Measurements from ENCODE around the gene SERPINB2. TPM values are rescaled to one million over a fixed set of nuclear protein-coding genes. Genes with fewer than 3 reads are reported as not detected.

Gene SERPINB2, protein sequence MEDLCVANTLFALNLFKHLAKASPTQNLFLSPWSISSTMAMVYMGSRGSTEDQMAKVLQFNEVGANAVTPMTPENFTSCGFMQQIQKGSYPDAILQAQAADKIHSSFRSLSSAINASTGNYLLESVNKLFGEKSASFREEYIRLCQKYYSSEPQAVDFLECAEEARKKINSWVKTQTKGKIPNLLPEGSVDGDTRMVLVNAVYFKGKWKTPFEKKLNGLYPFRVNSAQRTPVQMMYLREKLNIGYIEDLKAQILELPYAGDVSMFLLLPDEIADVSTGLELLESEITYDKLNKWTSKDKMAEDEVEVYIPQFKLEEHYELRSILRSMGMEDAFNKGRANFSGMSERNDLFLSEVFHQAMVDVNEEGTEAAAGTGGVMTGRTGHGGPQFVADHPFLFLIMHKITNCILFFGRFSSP
- polyA plus RNA-seq (2014; cell fraction: cytosol; rRNA removed) = not detected in 2 replicates
- not detected in 2 replicates for polyA plus RNA-seq (2014; cell fraction: nucleus; rRNA removed)

DNA sequence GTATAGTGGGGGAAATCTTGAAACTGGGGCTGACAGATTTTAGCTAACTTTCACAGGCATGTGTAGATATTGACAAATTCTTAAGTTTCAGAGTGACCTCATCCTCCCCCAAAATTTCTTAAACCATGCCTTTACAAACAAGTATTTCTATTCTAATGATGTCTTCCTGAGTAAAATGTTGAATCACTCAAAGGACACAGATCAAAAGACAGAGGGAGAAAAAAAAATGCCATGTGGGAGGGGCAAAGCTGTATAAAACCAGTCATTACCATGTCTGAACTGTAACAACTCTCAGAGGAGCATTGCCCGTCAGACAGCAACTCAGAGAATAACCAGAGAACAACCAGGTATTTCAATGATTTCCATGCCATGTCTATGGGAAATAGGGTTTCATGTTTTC lies at the start of gene SERPINB2:
Gene SERPINB2 (plus strand): TSS at position 282 of the 400 bp plus-strand sequence. CDS start 3,740 bp downstream, outside the sequence.
- DNase-seq (ENCODE audit: low spot score) = no peak

DNA sequence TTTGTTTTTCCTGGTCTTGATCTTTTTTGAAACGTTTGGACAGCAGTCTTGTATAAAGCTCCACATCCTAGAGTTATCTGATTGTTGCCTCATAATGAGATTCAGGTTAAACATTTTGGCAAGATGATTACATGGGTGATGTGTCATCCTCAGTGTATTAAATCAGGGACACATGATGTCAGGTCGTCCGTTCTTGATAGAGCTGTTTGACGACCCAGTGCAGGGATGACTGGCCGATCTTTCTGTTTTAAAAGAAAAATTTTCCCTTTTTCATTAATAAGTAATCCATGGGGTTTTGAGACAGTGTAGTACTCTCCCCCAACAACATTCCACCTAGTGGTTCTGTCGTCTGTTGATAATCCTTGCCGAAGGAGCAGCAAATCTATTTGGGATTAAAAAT lies 44.5 kb upstream of the SERPINB2 start:
- DNase-seq (ENCODE audit: low spot score) = no peak

DNA sequence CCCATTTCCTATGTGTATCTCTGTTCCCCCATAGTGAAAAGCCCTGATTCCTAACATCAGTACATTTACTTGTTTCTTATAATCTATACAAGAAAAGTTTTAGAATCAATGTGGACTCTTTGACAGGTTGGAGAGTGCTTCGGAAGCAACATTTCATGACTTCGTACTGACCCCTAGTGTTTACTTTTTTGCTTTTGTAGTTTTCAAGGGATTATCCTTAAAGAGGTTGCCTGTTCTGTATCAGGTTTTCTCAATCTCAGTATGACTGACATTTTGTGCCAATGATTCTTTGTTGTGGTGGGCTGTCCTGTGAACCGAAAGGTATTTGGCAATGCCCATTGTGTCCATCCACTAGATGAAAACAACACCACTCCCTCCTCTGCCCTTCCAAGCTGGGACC lies 43.3 kb upstream of the SERPINB2 start:
- peak; percentile 3 for DNase-seq (ENCODE audit: low spot score)

DNA sequence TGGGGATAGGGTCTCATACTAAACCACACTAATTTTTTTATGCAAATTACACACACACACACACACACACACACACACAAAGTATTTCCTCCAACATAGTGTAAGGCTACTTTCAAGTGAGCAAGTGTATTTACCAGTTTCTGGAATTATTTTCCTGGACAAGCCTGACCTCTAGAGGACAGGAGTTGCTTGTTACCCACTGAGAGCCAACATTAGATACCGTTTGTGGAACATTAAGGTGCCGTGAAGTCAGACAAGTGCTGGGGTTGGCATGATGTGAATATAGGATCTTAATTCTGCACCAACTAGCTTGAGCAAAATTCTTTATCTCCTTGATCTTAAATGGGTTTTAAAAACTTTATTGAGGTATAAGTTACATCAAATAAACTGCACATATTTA lies 39.3 kb upstream of the SERPINB2 start:
- DNase-seq (ENCODE audit: low spot score) = peak; percentile 40

DNA sequence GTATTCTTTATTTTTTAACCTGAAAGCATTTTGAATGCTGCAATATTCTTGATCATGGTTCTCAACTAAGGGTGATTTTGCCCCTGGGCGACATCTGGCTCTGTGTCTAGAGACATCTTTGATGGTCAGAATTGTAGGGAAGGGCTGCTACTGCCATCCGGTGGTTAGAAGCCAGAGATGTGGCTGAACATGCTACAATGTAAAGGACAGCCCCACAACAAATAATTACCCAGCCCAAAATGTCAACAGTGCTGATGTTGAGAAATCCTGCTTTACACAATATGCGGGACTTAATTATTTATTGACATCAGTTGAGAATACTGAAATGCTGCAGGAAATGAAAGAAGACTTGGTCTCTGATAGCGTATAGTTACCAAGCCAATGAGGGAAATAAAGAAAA lies 37.5 kb upstream of the SERPINB2 start:
- peak; percentile 5 for DNase-seq (ENCODE audit: low spot score)

DNA sequence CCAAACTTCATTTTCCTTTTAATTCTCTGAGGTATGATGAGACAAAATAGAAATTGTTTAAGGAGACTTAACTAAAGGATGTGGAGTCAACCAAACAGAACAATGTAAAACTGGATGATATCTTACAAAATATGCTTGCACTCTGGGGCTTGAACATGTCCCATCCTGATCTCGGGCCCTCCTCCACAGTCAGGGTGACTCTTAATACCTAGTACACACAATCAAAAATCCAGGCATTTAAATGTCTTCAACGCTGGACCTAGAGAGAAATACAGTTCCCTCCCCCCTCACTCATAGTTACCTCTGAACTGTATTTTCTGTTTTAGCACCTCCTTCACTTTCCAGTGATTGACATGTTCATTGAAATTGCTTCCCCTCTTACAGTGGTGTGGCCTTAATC lies 36.9 kb upstream of the SERPINB2 start:
- no peak for DNase-seq (ENCODE audit: low spot score)

DNA sequence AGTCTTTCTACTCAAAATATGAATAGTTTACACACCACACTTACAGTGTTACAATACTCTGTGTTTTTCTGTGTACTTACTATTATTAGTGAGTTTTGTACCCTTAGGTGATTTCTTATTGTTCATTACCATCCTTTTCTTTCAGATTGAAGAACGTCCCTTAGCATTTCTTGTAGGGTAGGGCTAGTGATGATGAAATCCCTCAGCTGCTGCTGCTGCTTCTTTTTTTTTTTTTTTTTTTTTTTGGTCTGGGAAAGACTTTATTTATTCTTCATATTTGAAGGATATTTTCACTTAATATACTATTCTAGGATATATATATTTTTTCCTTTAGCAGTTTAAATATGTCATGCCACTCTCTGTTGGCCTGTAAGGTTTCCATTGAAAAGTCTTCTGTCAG lies 29.0 kb upstream of the SERPINB2 start:
- DNase-seq (ENCODE audit: low spot score) = no peak

DNA sequence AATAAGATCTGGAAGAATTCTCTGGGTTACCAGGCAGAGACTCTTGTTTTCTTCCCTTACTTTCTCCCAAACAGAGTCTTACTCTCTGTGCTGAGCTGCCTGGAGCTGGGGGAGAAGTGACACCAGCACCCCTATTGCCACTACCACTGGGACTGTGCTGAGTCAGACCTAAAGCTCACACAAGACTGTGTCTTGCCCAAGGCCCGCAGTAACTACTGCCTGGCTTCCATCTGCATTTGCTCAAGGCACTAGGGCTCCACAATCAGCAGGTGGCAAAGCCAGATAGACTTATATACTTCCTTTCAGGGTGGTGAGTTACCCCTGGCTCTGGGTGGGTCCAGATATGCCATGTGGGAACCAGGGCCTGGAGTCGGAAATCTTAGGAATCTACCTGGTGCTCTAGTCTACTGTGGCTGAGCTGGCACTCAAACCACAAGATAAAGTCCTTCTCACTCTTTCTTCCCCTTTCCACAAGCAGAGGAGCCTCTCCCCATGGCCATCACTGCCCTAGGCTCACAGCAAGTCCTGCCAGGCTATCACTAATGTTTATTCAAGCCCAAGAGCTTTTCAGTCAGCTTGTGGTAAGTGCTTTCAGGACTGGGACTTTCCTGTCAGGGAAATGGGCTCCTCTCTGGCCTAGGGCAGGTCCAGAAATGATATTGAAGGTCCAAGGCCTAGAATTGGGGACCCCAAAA lies 27.6 kb upstream of the SERPINB2 start:
- DNase-seq (ENCODE audit: low spot score) = no peak

DNA sequence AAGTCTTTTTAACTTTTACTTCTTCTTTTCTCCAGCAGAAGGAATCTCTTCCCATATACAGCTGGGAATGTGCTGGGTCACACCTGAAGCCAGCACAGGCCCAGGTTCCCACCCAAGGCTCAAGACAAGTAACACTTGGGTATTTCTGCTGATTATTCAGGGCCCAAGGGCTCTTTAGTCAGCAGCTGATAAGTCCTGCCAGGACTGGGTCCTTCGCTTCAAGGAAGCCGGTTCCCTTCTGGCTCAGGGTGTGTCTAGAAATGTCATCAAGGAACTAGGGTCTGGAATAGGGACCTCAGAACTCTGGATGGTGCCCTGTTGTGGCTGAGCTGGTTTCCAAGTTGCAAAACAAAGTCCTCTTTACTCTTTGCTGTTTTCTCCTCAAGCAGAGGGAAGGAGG lies 27.0 kb upstream of the SERPINB2 start:
- no peak for DNase-seq (ENCODE audit: low spot score)

DNA sequence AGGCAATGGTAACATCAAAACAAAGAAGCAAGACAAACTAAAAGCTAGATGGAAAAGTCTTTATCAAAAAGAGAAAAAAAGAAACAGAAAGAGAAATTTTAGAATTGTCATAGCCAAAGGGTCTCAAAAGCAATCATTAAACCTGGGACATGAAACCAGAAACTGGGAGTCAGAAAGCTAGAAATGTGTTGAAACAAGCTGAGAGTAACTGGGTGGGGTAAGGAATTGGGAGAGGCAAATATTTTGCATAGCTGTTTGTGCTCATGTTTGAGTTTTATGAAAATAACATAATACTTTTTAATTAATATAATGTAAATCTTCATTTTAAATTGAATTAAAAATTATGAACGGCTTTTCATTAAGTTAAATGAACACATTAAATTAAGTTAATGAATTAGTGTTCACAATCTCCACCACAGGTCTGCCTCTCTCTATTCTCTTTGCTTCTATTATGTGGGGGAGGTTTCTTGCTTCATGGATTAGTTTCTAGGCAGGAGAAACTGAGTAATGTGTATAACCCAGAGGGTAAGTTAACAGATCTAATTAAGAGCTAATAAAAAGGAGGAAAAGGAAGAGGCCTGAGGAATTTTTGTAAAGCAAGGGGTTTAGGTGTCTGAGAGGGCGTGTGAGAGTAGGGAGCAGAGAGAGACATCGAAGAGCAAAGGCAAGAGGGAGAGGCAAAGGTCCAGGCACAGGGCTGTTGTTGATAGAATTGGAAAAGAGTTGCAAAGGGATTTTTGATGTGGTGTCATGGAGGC lies 20.0 kb upstream of the SERPINB2 start:
- no peak for DNase-seq (ENCODE audit: low spot score)

DNA sequence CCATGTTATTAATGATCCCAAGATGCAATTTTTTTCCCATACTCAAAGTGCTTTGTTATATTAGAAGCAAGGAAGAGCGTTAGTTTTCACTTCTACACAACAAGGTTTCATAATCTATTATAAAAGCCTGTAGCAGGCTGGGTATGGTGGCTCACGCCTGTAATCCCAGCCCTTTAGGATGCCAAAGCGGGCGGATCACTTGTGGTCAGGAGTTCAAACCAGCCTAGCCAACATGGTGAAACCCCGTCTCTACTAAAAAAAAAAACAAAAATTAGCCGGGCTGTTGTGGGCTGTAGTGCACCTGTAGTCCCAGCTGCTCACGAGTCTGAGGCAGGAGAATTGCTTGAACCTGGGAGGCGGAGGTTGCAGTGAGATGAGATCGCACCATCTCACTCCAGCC lies 19.0 kb upstream of the SERPINB2 start:
- no peak for DNase-seq (ENCODE audit: low spot score)

DNA sequence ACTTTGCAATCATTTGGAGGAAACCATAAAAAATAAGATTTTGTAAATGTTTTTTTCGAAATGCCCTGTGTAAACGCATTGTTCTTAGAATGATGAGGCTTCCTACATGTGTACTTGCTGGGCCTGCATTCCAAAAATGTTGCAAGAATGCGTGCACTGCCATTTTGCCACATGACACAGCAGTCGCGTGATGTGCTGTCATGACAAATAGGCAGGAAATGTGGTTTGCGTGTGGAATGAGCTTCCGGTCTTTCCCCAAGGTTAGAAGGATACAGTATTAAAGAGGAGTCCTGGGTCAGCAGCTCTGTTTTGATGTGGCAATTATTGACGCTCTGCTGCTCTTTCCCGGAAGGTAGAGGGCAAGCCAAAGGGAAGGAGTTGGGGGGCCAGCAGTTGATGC lies 18.1 kb upstream of the SERPINB2 start:
- DNase-seq (ENCODE audit: low spot score) = no peak

DNA sequence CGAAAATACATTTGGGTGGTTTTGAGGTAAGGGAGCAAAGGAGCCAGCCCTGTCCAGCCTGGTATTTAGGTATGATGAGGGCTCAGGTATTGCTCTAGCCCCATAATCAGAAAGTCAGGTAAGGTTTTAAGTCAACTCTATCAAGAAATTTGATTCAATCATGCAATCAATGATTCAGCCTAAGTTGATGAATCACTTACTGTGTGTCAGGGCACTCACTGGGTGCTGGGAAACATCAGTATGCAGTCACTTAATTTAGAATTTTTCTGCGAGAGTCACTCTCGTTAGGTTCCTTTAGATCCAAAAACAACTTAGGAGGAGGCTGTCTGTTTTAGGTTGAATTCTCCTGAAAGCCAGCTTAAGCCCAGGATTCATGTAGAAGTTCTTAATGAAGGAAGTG lies 17.7 kb upstream of the SERPINB2 start:
- no peak for DNase-seq (ENCODE audit: low spot score)

DNA sequence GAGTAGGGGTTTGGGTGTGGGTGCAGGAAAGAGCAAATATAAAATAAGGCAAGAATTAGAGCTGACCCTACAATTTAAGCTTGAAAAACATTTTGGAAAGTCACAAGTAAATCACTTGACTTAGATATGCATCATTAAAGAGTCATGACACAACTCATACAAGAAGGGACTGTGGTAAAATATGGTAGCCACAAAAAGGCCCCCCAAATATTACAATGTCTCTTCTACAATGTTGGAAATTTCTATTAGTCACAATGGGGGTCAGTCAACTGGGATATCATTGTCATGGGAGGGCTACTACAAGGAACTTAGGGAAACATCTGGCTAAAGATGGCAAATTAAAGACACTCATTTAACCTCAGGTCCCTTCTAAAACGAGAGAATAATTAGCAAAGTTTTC lies 15.7 kb upstream of the SERPINB2 start:
- no peak for DNase-seq (ENCODE audit: low spot score)

DNA sequence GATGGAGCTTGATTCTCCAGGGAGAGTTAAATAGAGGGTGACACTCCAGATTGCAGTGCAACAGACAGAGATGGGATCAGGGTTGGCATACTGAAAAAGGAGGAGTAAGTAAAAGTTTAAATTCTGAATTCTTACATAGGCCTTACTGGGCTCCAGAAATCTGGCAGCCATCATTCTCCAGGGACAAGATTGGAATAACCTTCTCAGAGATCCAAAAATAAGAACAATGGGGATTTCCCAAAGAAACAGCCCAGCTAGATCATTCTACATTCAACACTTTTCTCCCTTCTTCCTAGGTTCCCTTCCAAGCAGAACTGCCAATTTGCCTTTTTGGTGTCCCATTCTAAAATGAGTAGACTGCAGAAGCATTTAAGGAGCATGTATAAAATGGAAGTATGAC lies 14.9 kb upstream of the SERPINB2 start:
- DNase-seq (ENCODE audit: low spot score) = no peak

DNA sequence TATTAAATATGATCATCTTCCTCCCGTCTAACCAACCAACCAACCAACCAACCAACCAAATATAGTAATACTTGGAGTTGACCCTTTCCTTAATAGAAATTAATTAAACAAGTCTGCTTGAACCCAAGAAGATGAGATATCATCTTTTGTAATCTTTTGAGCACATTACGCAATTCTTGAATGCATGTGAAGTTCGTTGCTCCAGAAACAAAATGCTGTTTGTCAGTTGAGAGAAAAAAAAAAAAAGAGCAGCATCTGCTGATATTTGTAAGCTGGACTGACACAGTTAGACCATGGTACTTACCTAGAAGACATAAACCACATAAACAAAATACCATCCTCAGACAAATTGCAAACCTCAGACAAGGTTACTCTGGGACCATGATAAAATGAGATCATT lies 9.2 kb upstream of the SERPINB2 start:
- no peak for DNase-seq (ENCODE audit: low spot score)

DNA sequence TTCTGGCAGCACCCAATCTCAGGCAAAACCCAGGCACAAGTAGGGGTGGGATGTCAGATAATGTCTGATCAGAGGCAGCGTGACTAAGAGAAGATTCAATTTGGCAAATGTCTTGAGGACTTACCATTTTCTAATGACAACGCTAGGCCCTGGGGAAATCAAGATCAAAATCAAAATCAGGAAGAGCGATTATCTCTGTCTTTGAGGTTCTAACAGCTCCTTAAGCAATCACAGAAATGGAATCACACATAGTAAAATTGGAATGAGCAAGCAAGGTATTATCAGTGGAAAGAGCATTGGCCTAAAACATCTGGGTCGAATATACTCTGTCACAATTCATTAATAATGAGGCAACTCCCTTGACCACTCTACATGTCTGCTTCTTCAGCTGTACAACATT lies 8.6 kb upstream of the SERPINB2 start:
- DNase-seq (ENCODE audit: low spot score) = no peak

DNA sequence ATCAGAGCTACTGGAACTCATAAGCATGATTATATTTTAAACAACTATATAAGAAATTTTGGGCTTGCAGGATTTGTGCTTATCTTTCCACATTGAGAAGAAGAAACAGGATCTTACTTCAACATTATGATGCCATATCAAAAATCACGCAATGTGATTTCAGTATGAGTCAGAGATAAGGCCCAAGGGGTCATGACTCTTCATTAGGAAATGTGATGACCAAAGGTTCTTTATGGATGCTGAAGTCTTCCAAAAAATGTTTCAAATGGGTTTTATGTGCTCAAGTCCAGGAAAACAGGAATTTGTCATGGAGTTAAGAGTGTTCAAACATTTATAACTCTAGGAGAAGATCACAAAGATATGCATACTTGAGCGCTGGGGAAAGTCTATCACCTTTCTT lies 7.8 kb upstream of the SERPINB2 start:
- no peak for DNase-seq (ENCODE audit: low spot score)

DNA sequence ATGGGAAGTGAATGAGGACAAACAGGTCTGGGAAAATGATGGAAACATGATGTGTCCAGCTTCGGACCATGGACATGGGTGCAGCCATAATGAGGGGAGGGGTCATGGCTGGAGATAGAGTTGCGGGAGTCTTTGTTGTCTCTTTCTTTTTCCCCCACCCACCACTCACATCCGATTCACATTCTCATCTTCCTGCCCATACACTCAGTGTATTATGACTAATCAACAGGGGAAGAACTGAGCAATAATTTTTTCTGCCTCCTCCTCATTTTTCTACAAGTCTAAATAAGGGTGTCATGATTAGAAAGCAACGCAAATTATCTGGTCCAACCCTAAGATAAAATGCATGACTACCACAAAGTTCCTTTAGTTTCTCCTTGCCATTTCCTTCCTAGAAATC lies 5.7 kb upstream of the SERPINB2 start:
- DNase-seq (ENCODE audit: low spot score) = no peak

DNA sequence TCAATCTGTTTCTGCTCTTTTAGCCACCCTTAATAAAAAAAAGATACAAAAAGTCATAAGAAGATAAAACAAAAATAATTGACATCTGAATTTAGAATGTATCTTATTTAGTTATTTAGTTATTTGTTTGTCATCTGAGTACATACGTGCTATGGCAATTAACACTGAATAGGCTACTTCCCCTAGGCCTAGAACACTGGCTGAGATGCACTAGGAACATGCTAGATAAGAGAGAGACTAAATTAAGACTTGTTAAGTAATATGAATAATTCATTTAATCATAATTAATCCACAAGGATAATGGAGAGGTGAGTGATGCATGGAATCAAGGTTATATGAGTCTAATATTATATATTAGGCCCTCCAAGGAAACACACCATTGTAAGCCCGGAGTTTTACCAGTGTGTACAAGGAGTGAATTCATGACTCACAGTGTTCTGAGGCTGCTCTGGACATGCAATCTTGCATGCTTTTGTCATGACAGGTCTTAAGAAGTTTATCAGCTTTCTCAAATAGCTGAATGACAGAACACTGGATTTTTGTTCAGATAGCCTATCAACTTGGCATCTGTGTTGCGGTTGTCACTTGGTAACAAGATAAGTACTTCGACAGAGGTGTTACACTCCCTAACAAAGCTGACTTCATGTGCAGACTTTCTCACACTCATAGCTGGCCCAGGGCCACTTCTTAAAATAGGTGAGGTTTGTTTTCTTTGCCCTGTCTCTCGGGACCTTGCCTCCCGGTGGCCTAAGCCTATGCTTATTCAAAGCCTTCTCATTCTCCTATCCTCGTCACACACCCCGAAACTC lies 5.0 kb upstream of the SERPINB2 start:
- DNase-seq (ENCODE audit: low spot score) = no peak

DNA sequence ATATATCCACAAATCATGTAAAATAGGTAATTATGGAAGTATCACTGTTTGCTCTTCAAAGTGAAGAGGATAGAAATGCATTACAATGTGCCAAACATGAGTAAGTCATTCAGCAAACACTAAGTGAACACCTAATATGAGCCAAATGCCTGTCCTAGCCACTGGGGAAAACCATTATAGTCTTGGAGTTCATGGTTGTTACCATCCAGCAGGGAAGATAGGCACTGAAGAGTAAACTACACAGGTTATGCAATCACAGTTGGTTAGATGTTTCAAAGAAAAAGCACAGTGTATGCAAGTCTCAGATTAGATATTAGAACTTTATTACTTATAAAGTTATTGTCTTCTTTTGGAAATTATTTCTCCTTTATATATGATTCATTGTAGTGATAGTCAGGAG lies 3.9 kb upstream of the SERPINB2 start:
- no peak for DNase-seq (ENCODE audit: low spot score)
